GM21786 (cell line): ENCODE data around the gene KCNJ4.

ENCODE experiments used
- ATAC-seq: cut with Tn5 transposase; IDR thresholded peaks from one replicate; pipeline ENCODE4 v1.9.1; 2021; ENCODE audit not compliant: unreplicated experiment

The KCNJ4 gene

GRCh38 chr22:38455076-38455529 is at the start of gene KCNJ4:
Gene KCNJ4, minus strand, starts transcription at chr22:38455199. Its CDS starts 27,067 bp downstream, at chr22:38428132.
- ATAC-seq: no peak

GRCh38 chr22:38503021-38503420 is 48.0 kb upstream of the KCNJ4 start:
- ATAC-seq: no peak

- no peak for ATAC-seq
Measured at GRCh38 chr22:38501797-38502672, 47.0 kb upstream of the KCNJ4 start.

- no peak for ATAC-seq
Measured at GRCh38 chr22:38497869-38498268, 42.9 kb upstream of the KCNJ4 start.

GRCh38 chr22:38494939-38495338 is 39.9 kb upstream of the KCNJ4 start:
- ATAC-seq: no peak

- ATAC-seq: no peak
Measured at GRCh38 chr22:38494498-38494897, 39.5 kb upstream of the KCNJ4 start.

- no peak for ATAC-seq
Measured at GRCh38 chr22:38491707-38492348, 36.8 kb upstream of the KCNJ4 start.

- ATAC-seq: no peak
Measured at GRCh38 chr22:38490915-38491314, 35.9 kb upstream of the KCNJ4 start.

- no peak for ATAC-seq
Measured at GRCh38 chr22:38490475-38490874, 35.5 kb upstream of the KCNJ4 start.

- ATAC-seq: no peak
Measured at GRCh38 chr22:38489561-38490145, 34.7 kb upstream of the KCNJ4 start.

GRCh38 chr22:38489142-38489541 is 34.1 kb upstream of the KCNJ4 start:
- no peak for ATAC-seq

- no peak for ATAC-seq
Measured at GRCh38 chr22:38487946-38488345, 32.9 kb upstream of the KCNJ4 start.

- no peak for ATAC-seq
Measured at GRCh38 chr22:38485783-38486182, 30.8 kb upstream of the KCNJ4 start.

GRCh38 chr22:38484244-38484643 is 29.2 kb upstream of the KCNJ4 start:
- no peak for ATAC-seq

GRCh38 chr22:38482662-38483308 is 27.8 kb upstream of the KCNJ4 start:
- ATAC-seq: no peak

GRCh38 chr22:38481871-38482332 is 26.9 kb upstream of the KCNJ4 start:
- ATAC-seq: no peak

GRCh38 chr22:38481162-38481870 is 26.3 kb upstream of the KCNJ4 start:
- no peak for ATAC-seq

- ATAC-seq: no peak
Measured at GRCh38 chr22:38479096-38479837, 24.3 kb upstream of the KCNJ4 start.

GRCh38 chr22:38477585-38477984 is 22.6 kb upstream of the KCNJ4 start:
- no peak for ATAC-seq
